HepG2 (cell line): ENCODE measurements around the gene RPL35. TPM values are rescaled to one million over a fixed set of nuclear protein-coding genes. Genes with fewer than 3 reads are reported as not detected.

Experiments
- ATAC-seq: fragments of 200-7000 bp; cut with Tn5 transposase; 3 replicates; pipeline ENCODE4 v1.9.1; 2020; ENCODE audit warnings: mild to moderate bottlenecking, moderate library complexity
- BruUV-seq: library from RNA; stranded (reverse); fragments of 400-500 nt; replicated peaks from 2 replicates; lab custom pipeline; 2021; lab: Mats Ljungman, UMichigan
- CTCF ChIA-PET: fragments of 300-600 bp; formaldehyde crosslinking; extraction: SDS; loops from one replicate; lab custom pipeline; 2021; ENCODE audit warnings: low total read pairs, inconsistent platforms, low intra/inter-chr PET ratio; lab: Yijun Ruan, JAX
- POLR2A ChIA-PET: fragments of 350-600 bp; sonication (Branson Sonifier 250); formaldehyde crosslinking; loops from one replicate; lab custom pipeline; 2020; ENCODE audit warnings: antibody characterized with exemption, inconsistent platforms; lab: Yijun Ruan, JAX
- DNase-seq: peaks from one replicate; pipeline ENCODE4 v3.0.0-alpha.2; 2015; ENCODE audit warnings: low spot score
- FAIRE-seq: peaks from 3 replicates; lab custom pipeline; 2011; peaks lifted over from hg19 to GRCh38; lab: Jason Lieb, UNC
- H2AFZ ChIP-seq: one replicate; pipeline ENCODE4 v1.6.1; 2011; ENCODE audit warnings: low read length, inconsistent platforms
- H3K27ac ChIP-seq: fragments of 300-600 bp; 3 replicates; pipeline ENCODE4 v1.8.0; 2011; ENCODE audit warnings: mixed run types, mild to moderate bottlenecking, mixed read lengths, low read length, inconsistent platforms; ENCODE audit not compliant: insufficient read depth; ENCODE audit errors: extremely low read length
- H3K27me3 ChIP-seq, 2 experiments: fragments of 200-600 bp in 1 of 2; 2 replicates in 1 of 2; 3 replicates in 1 of 2; pipeline versions ENCODE4 v1.6.0 to v1.8.0; 2011; ENCODE audit warnings: low read length in 2 of 2, mild to moderate bottlenecking in 2 of 2, moderate library complexity in 2 of 2, inconsistent platforms in 1 of 2; ENCODE audit not compliant: insufficient read depth in 2 of 2, control insufficient read depth in 1 of 2
- H3K36me3 ChIP-seq, 2 experiments: fragments of 200-600 bp in 1 of 2; replicated peaks in 1 of 2; 2 replicates in 1 of 2; 3 replicates in 1 of 2; pipeline versions ENCODE4 v1.5.1 to v1.8.0; 2011; ENCODE audit warnings: low read length in 2 of 2, inconsistent platforms in 1 of 2; ENCODE audit not compliant: insufficient read depth in 2 of 2, control insufficient read depth in 1 of 2
- H3K4me1 ChIP-seq: 2 replicates; pipeline ENCODE4 v1.5.1; 2012; ENCODE audit warnings: low read length, inconsistent platforms; ENCODE audit not compliant: insufficient read depth
- H3K4me2 ChIP-seq: 2 replicates; pipeline ENCODE4 v1.6.0; 2011; ENCODE audit warnings: low read depth, low read length, inconsistent platforms
- H3K4me3 ChIP-seq, 3 experiments: fragments of 200-600 bp in 1 of 3; sonication (generic), shearing (Covaris generic) in 1 of 3; replicated peaks in 1 of 3; 2 replicates each; pipeline ENCODE4 v1.5.1; 2011 to 2016; ENCODE audit warnings: low read length in 3 of 3, inconsistent platforms in 2 of 3, low read depth in 2 of 3, mild to moderate bottlenecking in 2 of 3, control low read depth in 1 of 3, mixed read lengths in 1 of 3; ENCODE audit not compliant: insufficient read depth in 1 of 3
- H3K79me2 ChIP-seq: one replicate; pipeline ENCODE4 v1.6.1; 2011; ENCODE audit warnings: low read length, inconsistent platforms; ENCODE audit not compliant: insufficient read depth
- H3K9ac ChIP-seq: 2 replicates; pipeline ENCODE4 v1.6.0; 2011; ENCODE audit warnings: mild to moderate bottlenecking, low read depth, low read length, inconsistent platforms; ENCODE audit not compliant: insufficient read depth
- H3K9me3 ChIP-seq: 2 replicates; pipeline ENCODE4 v1.5.1; 2012; ENCODE audit warnings: mild to moderate bottlenecking, low read length
- H4K20me1 ChIP-seq: 2 replicates; pipeline ENCODE4 v1.6.0; 2011; ENCODE audit warnings: inconsistent platforms, mild to moderate bottlenecking, low read length, moderate library complexity; ENCODE audit not compliant: insufficient read depth
- AFF4 ChIP-seq: sonication (generic); formaldehyde crosslinking; IDR thresholded peaks from 2 replicates; pipeline ENCODE4 v1.4.0; 2020; ENCODE audit warnings: missing genetic modification reagents
- CAMTA2 ChIP-seq: sonication (generic); formaldehyde crosslinking; IDR thresholded peaks from 2 replicates; pipeline ENCODE4 v1.4.0; 2020; ENCODE audit warnings: mild to moderate bottlenecking, missing genetic modification reagents, borderline replicate concordance
- CHCHD3 ChIP-seq: sonication (generic); formaldehyde crosslinking; IDR thresholded peaks from 2 replicates; pipeline ENCODE4 v1.8.0; 2022; ENCODE audit warnings: mild to moderate bottlenecking, missing genetic modification reagents, moderate library complexity
- DMAP1 ChIP-seq: IDR thresholded peaks from 2 replicates; pipeline ENCODE4 v1.6.1; 2016
- FOXC1 ChIP-seq: sonication (generic); formaldehyde crosslinking; IDR thresholded peaks from 2 replicates; pipeline ENCODE4 v1.8.0; 2022; ENCODE audit warnings: mild to moderate bottlenecking, missing genetic modification reagents, borderline replicate concordance
- HOXA7 ChIP-seq: sonication (generic); formaldehyde crosslinking; IDR thresholded peaks from 2 replicates; pipeline ENCODE4 v1.8.1; 2022; ENCODE audit warnings: mild to moderate bottlenecking, missing genetic modification reagents, moderate library complexity
- KDM2A ChIP-seq: sonication (generic); formaldehyde crosslinking; IDR thresholded peaks from 2 replicates; pipeline ENCODE4 v1.4.0; 2020; ENCODE audit warnings: low read depth, missing genetic modification reagents, borderline replicate concordance
- KMT2A ChIP-seq: sonication (generic); formaldehyde crosslinking; IDR thresholded peaks from 2 replicates; pipeline ENCODE4 v1.4.0; 2020; ENCODE audit warnings: missing genetic modification reagents
- PLSCR1 ChIP-seq: sonication (generic); formaldehyde crosslinking; IDR thresholded peaks from 2 replicates; pipeline ENCODE4 v1.5.0; 2020; ENCODE audit warnings: missing genetic modification reagents, mild to moderate bottlenecking, borderline replicate concordance
- SIN3A ChIP-seq: IDR thresholded peaks from 2 replicates; pipeline ENCODE4 v1.6.1; 2011; ENCODE audit warnings: low read depth, mild to moderate bottlenecking, control low read depth, low read length, borderline replicate concordance
- SOX13 ChIP-seq, 3 experiments: fragments of 450-650 bp in 1 of 3; sonication (generic) in 1 of 3; formaldehyde crosslinking in 1 of 3; IDR thresholded peaks in 2 of 3; conservative IDR thresholded peaks in 1 of 3; 2 replicates each; pipeline versions ENCODE4 v1.5.0 to v1.6.1; 2016 to 2020; ENCODE audit warnings: antibody characterized with exemption in 1 of 3, mild to moderate bottlenecking in 1 of 3, missing compliant biosample characterization in 1 of 3, missing genetic modification reagents in 1 of 3, moderate library complexity in 1 of 3
- TCF12 ChIP-seq, 2 experiments: fragments of 450-650 bp in 1 of 2; sonication (generic) in 1 of 2; formaldehyde crosslinking in 1 of 2; IDR thresholded peaks; 2 replicates each; pipeline versions ENCODE4 v1.6.1 to v1.8.0; 2017 to 2022; ENCODE audit warnings: antibody characterized with exemption in 1 of 2, mild to moderate bottlenecking in 1 of 2, missing genetic modification reagents in 1 of 2, moderate library complexity in 1 of 2
- ZKSCAN1 ChIP-seq: fragments of 150-350 bp; IDR thresholded peaks from 2 replicates; pipeline ENCODE4 v1.6.1; 2014; ENCODE audit warnings: low read length
- ZNF790 ChIP-seq: sonication (generic); formaldehyde crosslinking; IDR thresholded peaks from 2 replicates; pipeline ENCODE4 v1.8.0; 2022; ENCODE audit warnings: missing genetic modification reagents, mild to moderate bottlenecking, borderline replicate concordance
- WGBS: methylation state at CpG from one replicate; pipeline ENCODE4 v1.1.6; 2017; ENCODE audit warnings: low lambda C conversion rate; 5-methylcytosine and 5-hydroxymethylcytosine counted together
- in situ Hi-C: cut with HindIII; loops from 2 replicates; pipeline ENCODE4 v1.10.0; 2017; ENCODE audit warnings: low pct_unique_long_range_greater_than_20kb; ENCODE audit not compliant: extremely low pct_ligation_motif_present
- intact Hi-C: fragments of 100-400 bp; cut with micrococcal nuclease; formaldehyde crosslinking; loops from one replicate; pipeline ENCODE4 v1.10.0; 2022; ENCODE audit not compliant: unreplicated experiment
- polyA plus RNA-seq, 8 experiments: library from polyadenylated mRNA; depleted of rRNA in 3 of 8; stranded (reverse) in 7 of 8; unstranded in 1 of 8; fragments of >200 nt; fragmentation: Illumina TruSeq in 4 of 8; extraction: Trizol in 4 of 8; gene quantifications; 2 replicates each; pipeline versions ENCODE4 v1.2.1 to v1.2.3, GENCODE V29; 2011 to 2016; ENCODE audit warnings: low read depth in 4 of 8, missing spikeins in 1 of 8, mixed read lengths in 1 of 8; ENCODE audit not compliant: insufficient read depth in 1 of 8
- total RNA-seq, 5 experiments: library from RNA; depleted of rRNA; stranded (reverse); fragments of >200 nt; fragmentation: Illumina TruSeq; extraction: Trizol; gene quantifications; 2 replicates each; pipeline ENCODE4 v1.2.3, GENCODE V29; 2016; ENCODE audit warnings: low read depth in 1 of 5
- TF ChIP-seq, protein P1 (sequence below): sonication (generic); formaldehyde crosslinking; IDR thresholded peaks from 2 replicates; pipeline ENCODE4 v1.4.0; 2020; ENCODE audit warnings: missing genetic modification reagents
- TF ChIP-seq, protein P2 (sequence below): IDR thresholded peaks from 2 replicates; pipeline ENCODE4 v1.6.1; 2016; ENCODE audit warnings: missing genetic modification reagents, missing compliant biosample characterization

The RPL35 gene
- total and polyA plus RNA-seq, 2 of the 13 experiments (the other 11 are each of a cell fraction or from before 2014, with no cell fraction given): 2,153 to 2,935 TPM

DNA sequence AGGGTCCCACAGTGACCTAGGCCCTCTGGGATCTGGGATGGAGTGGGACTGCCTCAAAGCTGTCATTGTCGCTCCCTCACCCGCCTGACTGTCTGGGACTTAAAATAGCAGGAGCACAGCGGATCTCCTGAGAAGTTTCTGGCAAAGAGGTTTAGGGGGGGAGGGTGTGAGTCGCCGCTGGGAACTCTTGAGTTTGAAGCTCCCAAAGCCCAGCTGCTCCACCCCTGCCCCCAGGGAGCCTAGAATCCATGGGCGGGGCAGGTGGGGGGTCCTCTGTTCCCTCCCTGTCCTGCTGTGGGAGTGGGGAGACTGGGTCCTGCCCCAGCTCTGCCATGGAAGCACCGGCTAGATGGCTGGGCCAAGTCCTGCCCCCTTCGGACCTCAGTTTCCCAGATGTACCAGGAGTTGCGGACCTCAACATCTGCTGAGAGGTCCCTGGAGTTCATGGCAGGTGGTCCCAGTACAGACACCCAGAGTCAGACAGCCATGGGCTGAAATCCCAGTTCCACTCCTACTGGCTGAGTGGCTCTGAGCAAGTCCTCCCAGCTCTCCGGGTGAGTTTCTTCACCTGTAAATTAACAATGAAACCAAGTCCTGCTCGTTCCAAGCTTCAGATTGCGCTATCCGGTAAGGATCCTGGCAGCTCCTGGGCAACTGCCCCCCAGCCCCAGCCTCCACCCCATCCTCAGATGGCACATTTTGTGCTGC is 9.5 kb downstream of the RPL35 start:
- ATAC-seq (no peak), FAIRE-seq (no peak), DNase-seq (no peak)
- POLR2A ChIA-PET: interaction anchor here (0.7 to 4.1 kb wide), 9 partner anchors 9 to 81 kb away, joined by 3 to 16 read pairs (median 4); partner anchors contain the start of genes ARPC5L, NR6A1, OLFML2A and RPL35
- BruUV-seq: no TSS peak
- Histone ChIP-seq H3K9me3 (no peaks in the 10 kb centered on the region), H3K4me1 (peaks cover 42% of the 10 kb centered on the region), H2AFZ (no peak overlapping the region), H3K27ac (no peak overlapping the region), H3K4me3 (peak overlapping the region; percentile 24 to 69 (median 54); a peak in 5 of 6 replicates), H3K36me3 (peaks cover 0 to 4% of the 10 kb centered on the region in 2 experiments; a peak in 2 of 5 replicates), H3K79me2 (no peaks in the 10 kb centered on the region), H3K4me2 (peak overlapping the region; percentile 86), H3K27me3 (no peaks in the 10 kb centered on the region; a peak in 2 of 5 replicates), H4K20me1 (peaks cover under 1% of the 10 kb centered on the region; the same call in 1 of the 2 replicates), H3K9ac (no peak overlapping the region)
- intact Hi-C loops: loop anchor here (1.0 to 2.0 kb wide), 2 partner anchors 57 to 78 kb away; no protein-coding TSS in a partner anchor
- WGBS: 51% methylated on average over 9 of the region's 13 CpGs
- in situ Hi-C loops: loop anchor here (5.0 kb wide), 1 partner anchor 80 kb away; the partner anchor contains the start of gene NR6A1
- CTCF ChIA-PET: interaction anchor here (0.8 to 3.4 kb wide), 6 partner anchors 12 to 141 kb away, joined by 5 to 167 read pairs (median 17); partner anchors contain the start of genes NR6A1 and OLFML2A
- TF ChIP-seq PLSCR1 (CRISPR knock-in tag): no peak
- TF ChIP-seq ZNF790 (CRISPR knock-in tag): no peak
- no peak for TF ChIP-seq KMT2A (CRISPR knock-in tag)
- TF ChIP-seq ZKSCAN1: no peak
- TF ChIP-seq DMAP1: no peak
- TF ChIP-seq, protein P1, sequence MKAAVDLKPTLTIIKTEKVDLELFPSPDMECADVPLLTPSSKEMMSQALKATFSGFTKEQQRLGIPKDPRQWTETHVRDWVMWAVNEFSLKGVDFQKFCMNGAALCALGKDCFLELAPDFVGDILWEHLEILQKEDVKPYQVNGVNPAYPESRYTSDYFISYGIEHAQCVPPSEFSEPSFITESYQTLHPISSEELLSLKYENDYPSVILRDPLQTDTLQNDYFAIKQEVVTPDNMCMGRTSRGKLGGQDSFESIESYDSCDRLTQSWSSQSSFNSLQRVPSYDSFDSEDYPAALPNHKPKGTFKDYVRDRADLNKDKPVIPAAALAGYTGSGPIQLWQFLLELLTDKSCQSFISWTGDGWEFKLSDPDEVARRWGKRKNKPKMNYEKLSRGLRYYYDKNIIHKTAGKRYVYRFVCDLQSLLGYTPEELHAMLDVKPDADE (CRISPR knock-in tag): no peak
- TF ChIP-seq KDM2A (CRISPR knock-in tag): no peak
- TF ChIP-seq, protein P2, sequence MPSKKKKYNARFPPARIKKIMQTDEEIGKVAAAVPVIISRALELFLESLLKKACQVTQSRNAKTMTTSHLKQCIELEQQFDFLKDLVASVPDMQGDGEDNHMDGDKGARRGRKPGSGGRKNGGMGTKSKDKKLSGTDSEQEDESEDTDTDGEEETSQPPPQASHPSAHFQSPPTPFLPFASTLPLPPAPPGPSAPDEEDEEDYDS: no peak
- TF ChIP-seq CAMTA2 (CRISPR knock-in tag): no peak
- no peak for TF ChIP-seq FOXC1 (CRISPR knock-in tag)
- no peak for TF ChIP-seq SIN3A
- no peak for TF ChIP-seq SOX13 (IDR thresholded peaks at IDR 0.05)
- TF ChIP-seq SOX13 (CRISPR knock-in tag; conservative IDR thresholded peaks at IDR 0.05 in 1 of 2, IDR thresholded peaks at IDR 0.05 in 1 of 2): no peak
- TF ChIP-seq HOXA7: no peak
- TF ChIP-seq TCF12 (IDR thresholded peaks at IDR 0.05): no peak
- TF ChIP-seq TCF12 (CRISPR knock-in tag; IDR thresholded peaks at IDR 0.05): no peak
- no peak for TF ChIP-seq CHCHD3 (CRISPR knock-in tag)
- no peak for TF ChIP-seq AFF4 (CRISPR knock-in tag)
